LNCaP clone FGC (cell line): ENCODE results near the gene ASTN2.

Source experiments
- DNase-seq: peaks from one replicate; pipeline ENCODE4 v3.0.0-alpha.2; 2011; ENCODE audit warnings: low read depth
- H3K4me3 ChIP-seq: 2 replicates; pipeline ENCODE4 v1.5.1; 2011; ENCODE audit warnings: mild to moderate bottlenecking, low read depth, low read length, control low read depth
- TF ChIP-seq, protein P1 (sequence below): IDR thresholded peaks from 2 replicates; pipeline ENCODE4 v1.5.1; 2012; ENCODE audit warnings: mild to moderate bottlenecking; ENCODE audit not compliant: control insufficient read depth, insufficient read depth; ENCODE audit errors: extremely low read depth

ASTN2 gene

GRCh38 chr9:116391306-116391900, 1023.5 kb downstream of the ASTN2 start:
- TF ChIP-seq, protein P1, sequence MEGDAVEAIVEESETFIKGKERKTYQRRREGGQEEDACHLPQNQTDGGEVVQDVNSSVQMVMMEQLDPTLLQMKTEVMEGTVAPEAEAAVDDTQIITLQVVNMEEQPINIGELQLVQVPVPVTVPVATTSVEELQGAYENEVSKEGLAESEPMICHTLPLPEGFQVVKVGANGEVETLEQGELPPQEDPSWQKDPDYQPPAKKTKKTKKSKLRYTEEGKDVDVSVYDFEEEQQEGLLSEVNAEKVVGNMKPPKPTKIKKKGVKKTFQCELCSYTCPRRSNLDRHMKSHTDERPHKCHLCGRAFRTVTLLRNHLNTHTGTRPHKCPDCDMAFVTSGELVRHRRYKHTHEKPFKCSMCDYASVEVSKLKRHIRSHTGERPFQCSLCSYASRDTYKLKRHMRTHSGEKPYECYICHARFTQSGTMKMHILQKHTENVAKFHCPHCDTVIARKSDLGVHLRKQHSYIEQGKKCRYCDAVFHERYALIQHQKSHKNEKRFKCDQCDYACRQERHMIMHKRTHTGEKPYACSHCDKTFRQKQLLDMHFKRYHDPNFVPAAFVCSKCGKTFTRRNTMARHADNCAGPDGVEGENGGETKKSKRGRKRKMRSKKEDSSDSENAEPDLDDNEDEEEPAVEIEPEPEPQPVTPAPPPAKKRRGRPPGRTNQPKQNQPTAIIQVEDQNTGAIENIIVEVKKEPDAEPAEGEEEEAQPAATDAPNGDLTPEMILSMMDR: no peak
- H3K4me3 ChIP-seq: no peak overlapping the region
- no peak for DNase-seq

DNA sequence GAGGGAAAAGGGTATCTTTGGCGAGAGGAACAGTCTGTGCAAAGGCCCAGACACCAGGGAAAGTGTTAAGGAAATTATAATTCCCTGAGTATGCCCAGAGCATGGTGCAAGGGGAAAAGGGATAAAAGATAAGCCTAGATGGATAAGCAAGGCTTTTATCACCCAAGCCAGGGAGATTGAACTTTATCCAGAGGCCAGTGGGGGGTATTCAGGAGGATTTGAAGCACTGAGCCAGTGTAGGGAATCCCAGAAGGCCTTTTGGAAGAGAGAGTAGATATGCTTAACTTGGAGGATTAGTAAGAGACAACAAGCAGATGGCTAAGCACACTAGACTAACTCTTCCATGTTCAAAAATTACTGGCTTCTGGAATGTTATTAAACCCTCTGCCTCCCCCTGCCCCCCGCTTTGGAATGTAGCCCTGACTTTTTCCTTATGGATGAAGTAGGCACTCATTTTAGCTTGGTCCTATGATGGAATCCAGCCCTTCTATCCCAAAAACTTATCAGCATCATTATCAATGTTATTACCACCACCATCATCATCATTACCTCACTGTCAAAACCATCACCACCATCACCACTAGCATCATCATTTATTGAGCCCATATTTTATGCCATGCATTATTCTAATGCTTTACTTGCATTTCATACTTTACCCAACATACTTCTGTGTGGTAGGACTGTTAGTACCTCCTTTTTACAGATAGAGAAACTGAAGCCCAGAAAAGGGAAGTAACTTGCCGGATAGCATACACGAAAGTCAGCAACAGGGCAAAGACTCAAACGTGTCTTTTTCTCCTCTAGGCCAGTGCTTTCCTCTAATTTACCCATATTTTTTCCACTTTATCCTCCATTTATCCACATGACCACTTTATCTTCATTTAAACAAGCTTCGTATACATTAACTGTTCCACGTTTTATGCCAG, 1024.3 kb downstream of the ASTN2 start:
- TF ChIP-seq, protein P1: no peak
- DNase-seq: no peak

GRCh38 chr9:116389541-116390302, 1025.1 kb downstream of the ASTN2 start:
- DNase-seq: no peak
- TF ChIP-seq, protein P1: no peak

More for the DNA sequence above, 1024.3 kb downstream of the ASTN2 start:
- no peak overlapping the region for H3K4me3 ChIP-seq

GRCh38 chr9:116387934-116388698, 1026.7 kb downstream of the ASTN2 start:
- no peak overlapping the region for H3K4me3 ChIP-seq
- TF ChIP-seq, protein P1: no peak
- no peak for DNase-seq

More at GRCh38 chr9:116389541-116390302, 1025.1 kb downstream of the ASTN2 start:
- no peak overlapping the region for H3K4me3 ChIP-seq

DNA sequence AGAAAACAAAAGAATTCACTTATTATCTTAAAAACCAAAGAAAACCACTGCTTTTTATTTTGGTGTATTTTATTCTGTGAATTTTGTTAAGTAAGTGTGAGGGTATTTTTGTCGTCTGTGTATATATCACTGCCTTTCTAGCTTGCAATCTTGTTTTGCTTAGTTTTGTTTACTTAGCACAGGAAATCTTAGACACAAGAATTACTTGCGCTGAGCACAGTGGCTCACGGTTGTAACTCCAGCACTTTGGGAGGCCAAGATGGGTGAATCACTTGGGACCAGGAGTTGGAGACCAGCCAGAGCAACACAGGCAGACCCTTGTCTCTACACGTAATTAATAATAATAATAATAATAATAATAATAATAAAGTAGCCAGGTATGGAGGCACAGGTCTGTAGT, 1030.9 kb downstream of the ASTN2 start:
- TF ChIP-seq, protein P1: no peak
- H3K4me3 ChIP-seq: no peak overlapping the region
- no peak for DNase-seq

DNA sequence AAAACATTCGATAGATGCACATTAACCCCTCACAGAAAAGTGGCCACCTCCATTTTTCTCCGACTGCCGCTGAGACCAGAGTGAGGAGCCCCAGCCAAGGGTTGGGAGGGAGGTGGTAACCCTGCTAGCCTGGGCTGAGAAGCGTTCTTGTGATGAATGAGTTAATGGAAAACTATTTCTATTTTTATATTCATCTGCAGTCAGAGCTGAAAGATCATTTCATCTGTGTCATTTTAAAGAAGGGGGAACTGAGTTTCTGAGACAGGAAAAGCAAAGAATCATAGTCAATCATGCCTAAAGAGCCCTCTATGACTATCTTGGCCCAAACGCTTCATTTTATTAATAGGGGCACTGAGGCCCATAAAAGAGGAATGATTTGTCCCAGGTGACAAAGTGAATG, 1031.7 kb downstream of the ASTN2 start:
- no peak for DNase-seq
- H3K4me3 ChIP-seq: no peak overlapping the region
- TF ChIP-seq, protein P1: no peak
